Smooth muscle cell of bladder (primary cell): Measurements from ENCODE around the gene OR8U1. TPM values are rescaled to one million over a fixed set of nuclear protein-coding genes. Genes with fewer than 3 reads are reported as not detected.

ENCODE experiments used
- total RNA-seq: library from RNA; depleted of rRNA; stranded (reverse); fragments of >200 nt; gene quantifications from 2 replicates; pipeline ENCODE4 v1.2.3, GENCODE V29; 2014

The OR8U1 gene
- total RNA-seq, result not detected in 2 replicates

GRCh38 chr11:56375324-56375723 is at the start of gene OR8U1:
Gene OR8U1, plus strand, starts transcription at chr11:56375624. Its CDS starts 0 bp downstream, at chr11:56375624.

GRCh38 chr11:56345739-56346138 is 29.7 kb upstream of the OR8U1 start, which contains the start of gene OR8K1:
Gene OR8K1, plus strand, starts transcription at chr11:56346039. Its CDS starts 0 bp downstream, at chr11:56346039.

GRCh38 chr11:56353991-56354390 is 21.4 kb upstream of the OR8U1 start, which contains the start of gene OR8J1:
Gene OR8J1, plus strand, starts transcription at chr11:56354291. Its CDS starts 5,956 bp downstream, at chr11:56360247.

GRCh38 chr11:56412396-56412795 is 37.0 kb downstream of the OR8U1 start, which contains the start of gene OR5AL1:
Gene OR5AL1, plus strand, starts transcription at chr11:56412696.

Other genes with a start within 250 kb of the OR8U1 start
- gene OR8J3, start 235.4 kb upstream of the OR8U1 start, total RNA-seq, result not detected in 2 replicates
- not detected in 2 replicates for gene OR8K5, start 215.3 kb upstream of the OR8U1 start, total RNA-seq
- gene OR5J2, start 199.0 kb upstream of the OR8U1 start, total RNA-seq, result not detected in 2 replicates
- not detected in 2 replicates for gene OR5T2, start 141.4 kb upstream of the OR8U1 start, total RNA-seq
- gene OR5T3, start 123.4 kb upstream of the OR8U1 start, total RNA-seq, result not detected in 2 replicates
- not detected in 2 replicates for gene OR5T1, start 101.5 kb upstream of the OR8U1 start, total RNA-seq
- 0.14 TPM in 1 of 2 replicates, not detected in the other for gene OR8H1, start 83.4 kb upstream of the OR8U1 start, total RNA-seq
- gene OR8K3, start 60.5 kb upstream of the OR8U1 start, total RNA-seq, result not detected in 2 replicates
- not detected in 2 replicates for gene OR8K1, start 29.6 kb upstream of the OR8U1 start, total RNA-seq
- gene OR8J1, start 21.3 kb upstream of the OR8U1 start, total RNA-seq, result not detected in 2 replicates
- not detected in 2 replicates for gene OR5AL1, start 37.1 kb downstream of the OR8U1 start, total RNA-seq
- not detected in 2 replicates for gene OR5M3, start 97.7 kb downstream of the OR8U1 start, total RNA-seq
- not detected in 2 replicates for gene OR5M8, start 115.7 kb downstream of the OR8U1 start, total RNA-seq
- not detected in 2 replicates for gene OR5M11, start 167.6 kb downstream of the OR8U1 start, total RNA-seq
- gene OR5M10, start 202.1 kb downstream of the OR8U1 start, total RNA-seq, result not detected in 2 replicates
- not detected in 2 replicates for gene OR5M1, start 239.2 kb downstream of the OR8U1 start, total RNA-seq